HEK293 (cell line): ENCODE results near the gene LPIN3.
A peak's percentile ranks its signal among the peaks of the same experiment; 100 is the strongest.

Experiments used
- CTCF ChIA-PET: fragments of 350-600 bp; formaldehyde crosslinking; extraction: SDS; loops from one replicate; lab custom pipeline; 2021; ENCODE audit warnings: antibody characterized with exemption; lab: Yijun Ruan, JAX
- POLR2A ChIA-PET: fragments of 300-600 bp; formaldehyde crosslinking; extraction: SDS; loops from one replicate; lab custom pipeline; 2020; ENCODE audit warnings: antibody characterized with exemption, inconsistent platforms; lab: Yijun Ruan, JAX
- H3K27ac ChIP-seq: fragments of 200-500 bp; sonication (Bioruptor generic); 2 replicates; pipeline ENCODE4 v1.5.1; 2014; ENCODE audit warnings: low read depth, low read length, control low read depth, inconsistent platforms; ENCODE audit errors: extremely low read depth
- H3K36me3 ChIP-seq, 2 experiments: fragments of 200-500 bp in 1 of 2; sonication (Bioruptor generic) in 1 of 2; 1 replicate in 1 of 2; 2 replicates in 1 of 2; pipeline ENCODE4 v1.5.1; 2014 to 2017; ENCODE audit warnings: inconsistent platforms in 2 of 2, low read length in 2 of 2; ENCODE audit not compliant: control insufficient read depth in 2 of 2, insufficient read depth in 1 of 2
- H3K4me1 ChIP-seq: fragments of 200-500 bp; sonication (Bioruptor generic); 2 replicates; pipeline ENCODE4 v1.5.1; 2014; ENCODE audit warnings: mild to moderate bottlenecking, low read length, inconsistent platforms; ENCODE audit not compliant: control insufficient read depth, insufficient read depth
- H3K4me3 ChIP-seq: 2 replicates; pipeline ENCODE4 v1.5.1; 2011; ENCODE audit warnings: low read depth, mild to moderate bottlenecking, control low read depth, low read length, moderate library complexity
- H3K9me3 ChIP-seq: fragments of 200-500 bp; sonication (Bioruptor generic); 2 replicates; pipeline ENCODE4 v1.5.1; 2014; ENCODE audit warnings: low read depth, low read length, inconsistent platforms; ENCODE audit not compliant: control insufficient read depth, insufficient read depth
- BCL11B ChIP-seq: fragments of 450-650 bp; formaldehyde crosslinking; IDR thresholded peaks from 2 replicates; pipeline ENCODE4 v1.5.1; 2016; ENCODE audit warnings: low read depth, missing biosample characterization, missing genetic modification characterization
- HOXA7 ChIP-seq: sonication (generic); formaldehyde crosslinking; IDR thresholded peaks from 2 replicates; pipeline ENCODE4 v1.8.1; 2022; ENCODE audit warnings: missing genetic modification reagents, borderline replicate concordance
- HOXC10 ChIP-seq: sonication (generic); formaldehyde crosslinking; IDR thresholded peaks from 2 replicates; pipeline ENCODE4 v1.8.1; 2023; ENCODE audit warnings: mild to moderate bottlenecking, missing genetic modification reagents
- KLF16 ChIP-seq: fragments of 450-650 bp; formaldehyde crosslinking; IDR thresholded peaks from 2 replicates; pipeline ENCODE4 v1.5.1; 2017; ENCODE audit warnings: missing biosample characterization, missing genetic modification characterization
- RBAK ChIP-seq: fragments of 450-650 bp; formaldehyde crosslinking; IDR thresholded peaks from 2 replicates; pipeline ENCODE4 v1.5.1; 2016; ENCODE audit warnings: missing biosample characterization, missing genetic modification characterization
- SP2 ChIP-seq: fragments of 450-650 bp; formaldehyde crosslinking; IDR thresholded peaks from 2 replicates; pipeline ENCODE4 v1.5.1; 2016; ENCODE audit warnings: missing biosample characterization, missing genetic modification characterization
- SP7 ChIP-seq: fragments of 450-650 bp; formaldehyde crosslinking; IDR thresholded peaks from 2 replicates; pipeline ENCODE4 v1.5.1; 2016; ENCODE audit warnings: missing biosample characterization, missing genetic modification characterization
- ZBTB20 ChIP-seq: fragments of 450-650 bp; formaldehyde crosslinking; IDR thresholded peaks from 2 replicates; pipeline ENCODE4 v1.5.1; 2016; ENCODE audit warnings: missing biosample characterization, missing genetic modification characterization
- ZBTB21 ChIP-seq: fragments of 450-650 bp; formaldehyde crosslinking; IDR thresholded peaks from 2 replicates; pipeline ENCODE4 v1.5.1; 2017; ENCODE audit warnings: missing biosample characterization, missing genetic modification characterization
- ZNF112 ChIP-seq: fragments of 450-650 bp; formaldehyde crosslinking; IDR thresholded peaks from 2 replicates; pipeline ENCODE4 v1.5.0; 2017; ENCODE audit warnings: missing biosample characterization, missing genetic modification characterization
- ZNF133 ChIP-seq: fragments of 450-650 bp; formaldehyde crosslinking; IDR thresholded peaks from 2 replicates; pipeline ENCODE4 v1.5.1; 2016; ENCODE audit warnings: missing biosample characterization, missing genetic modification characterization
- ZNF175 ChIP-seq: fragments of 450-650 bp; formaldehyde crosslinking; IDR thresholded peaks from 2 replicates; pipeline ENCODE4 v1.5.1; 2016; ENCODE audit warnings: missing biosample characterization, missing genetic modification characterization
- ZNF324 ChIP-seq: fragments of 450-650 bp; formaldehyde crosslinking; IDR thresholded peaks from 2 replicates; pipeline ENCODE4 v1.5.1; 2016; ENCODE audit warnings: missing biosample characterization, missing genetic modification characterization
- ZNF555 ChIP-seq: fragments of 450-650 bp; formaldehyde crosslinking; conservative IDR thresholded peaks from 2 replicates; pipeline ENCODE4 v1.5.1; 2017; ENCODE audit warnings: missing biosample characterization, mild to moderate bottlenecking, missing genetic modification characterization, inconsistent platforms
- ZNF621 ChIP-seq: fragments of 450-650 bp; formaldehyde crosslinking; IDR thresholded peaks from 2 replicates; pipeline ENCODE4 v1.5.1; 2017; ENCODE audit warnings: missing biosample characterization, missing genetic modification characterization
- ZNF670 ChIP-seq: fragments of 450-650 bp; formaldehyde crosslinking; IDR thresholded peaks from 2 replicates; pipeline ENCODE4 v1.5.1; 2016; ENCODE audit warnings: missing biosample characterization, missing genetic modification characterization, low read depth
- ZNF707 ChIP-seq: fragments of 450-650 bp; formaldehyde crosslinking; IDR thresholded peaks from 2 replicates; pipeline ENCODE4 v1.5.1; 2016; ENCODE audit warnings: missing biosample characterization, missing genetic modification characterization
- ZNF830 ChIP-seq: fragments of 450-650 bp; IDR thresholded peaks from 2 replicates; pipeline ENCODE4 v1.5.0; 2018; ENCODE audit warnings: missing biosample characterization, missing genetic modification characterization, low read depth, mild to moderate bottlenecking, moderate library complexity
- ZNF837 ChIP-seq: fragments of 450-650 bp; formaldehyde crosslinking; IDR thresholded peaks from 2 replicates; pipeline ENCODE4 v1.5.1; 2016; ENCODE audit warnings: missing biosample characterization, missing genetic modification characterization
- TF ChIP-seq, protein P1 (sequence below): fragments of 450-650 bp; formaldehyde crosslinking; IDR thresholded peaks from 2 replicates; pipeline ENCODE4 v1.5.0; 2017; ENCODE audit warnings: missing biosample characterization, missing genetic modification characterization, borderline replicate concordance
- TF ChIP-seq, protein P2 (sequence below): fragments of 450-650 bp; IDR thresholded peaks from 2 replicates; pipeline ENCODE4 v1.5.1; 2018; ENCODE audit warnings: missing biosample characterization, missing genetic modification characterization
- TF ChIP-seq, protein P3 (sequence below): fragments of 450-650 bp; formaldehyde crosslinking; IDR thresholded peaks from 2 replicates; pipeline ENCODE4 v1.5.1; 2017; ENCODE audit warnings: missing biosample characterization, missing genetic modification characterization

Gene LPIN3

DNA sequence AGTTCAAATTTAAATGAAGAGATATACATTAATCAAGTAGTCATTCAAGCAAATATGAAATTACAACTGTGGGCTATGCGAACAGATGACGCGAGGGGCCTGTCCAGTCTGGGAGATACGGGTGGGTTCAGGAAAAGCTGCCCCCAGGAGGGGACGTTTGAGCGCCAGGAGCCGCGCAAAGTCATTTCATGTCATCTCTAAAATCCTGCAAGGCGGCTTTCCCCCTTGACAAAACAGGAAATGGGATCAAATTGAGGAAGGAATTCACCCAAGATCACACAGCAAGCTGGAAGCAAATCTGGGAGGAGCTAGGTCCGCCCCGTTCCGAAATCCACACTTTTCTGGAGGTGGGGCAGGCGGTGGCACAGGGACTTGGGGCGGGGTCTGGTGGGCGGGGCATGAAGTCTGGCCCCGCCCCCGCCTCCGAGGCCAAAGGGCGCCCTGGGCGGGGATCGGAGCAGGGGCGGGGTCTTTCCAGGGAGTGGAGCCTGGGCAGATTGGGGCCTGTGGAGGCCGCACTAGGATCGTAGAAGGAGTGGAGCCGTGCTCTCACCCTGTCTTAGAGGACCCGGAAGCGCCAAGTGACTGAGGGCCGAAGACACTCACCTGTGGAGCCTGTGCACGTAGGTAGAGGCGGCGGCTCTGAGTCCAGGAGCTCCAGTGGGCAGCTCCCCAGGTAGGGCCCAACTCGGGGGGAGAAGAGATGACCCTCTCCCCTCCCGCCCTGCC, at the start of gene LPIN3 (continued):
- peak; percentile 8; the same call in 1 of the 2 replicates for TF ChIP-seq SP7
- TF ChIP-seq, protein P1, sequence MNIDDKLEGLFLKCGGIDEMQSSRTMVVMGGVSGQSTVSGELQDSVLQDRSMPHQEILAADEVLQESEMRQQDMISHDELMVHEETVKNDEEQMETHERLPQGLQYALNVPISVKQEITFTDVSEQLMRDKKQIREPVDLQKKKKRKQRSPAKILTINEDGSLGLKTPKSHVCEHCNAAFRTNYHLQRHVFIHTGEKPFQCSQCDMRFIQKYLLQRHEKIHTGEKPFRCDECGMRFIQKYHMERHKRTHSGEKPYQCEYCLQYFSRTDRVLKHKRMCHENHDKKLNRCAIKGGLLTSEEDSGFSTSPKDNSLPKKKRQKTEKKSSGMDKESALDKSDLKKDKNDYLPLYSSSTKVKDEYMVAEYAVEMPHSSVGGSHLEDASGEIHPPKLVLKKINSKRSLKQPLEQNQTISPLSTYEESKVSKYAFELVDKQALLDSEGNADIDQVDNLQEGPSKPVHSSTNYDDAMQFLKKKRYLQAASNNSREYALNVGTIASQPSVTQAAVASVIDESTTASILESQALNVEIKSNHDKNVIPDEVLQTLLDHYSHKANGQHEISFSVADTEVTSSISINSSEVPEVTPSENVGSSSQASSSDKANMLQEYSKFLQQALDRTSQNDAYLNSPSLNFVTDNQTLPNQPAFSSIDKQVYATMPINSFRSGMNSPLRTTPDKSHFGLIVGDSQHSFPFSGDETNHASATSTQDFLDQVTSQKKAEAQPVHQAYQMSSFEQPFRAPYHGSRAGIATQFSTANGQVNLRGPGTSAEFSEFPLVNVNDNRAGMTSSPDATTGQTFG: no peak

DNA sequence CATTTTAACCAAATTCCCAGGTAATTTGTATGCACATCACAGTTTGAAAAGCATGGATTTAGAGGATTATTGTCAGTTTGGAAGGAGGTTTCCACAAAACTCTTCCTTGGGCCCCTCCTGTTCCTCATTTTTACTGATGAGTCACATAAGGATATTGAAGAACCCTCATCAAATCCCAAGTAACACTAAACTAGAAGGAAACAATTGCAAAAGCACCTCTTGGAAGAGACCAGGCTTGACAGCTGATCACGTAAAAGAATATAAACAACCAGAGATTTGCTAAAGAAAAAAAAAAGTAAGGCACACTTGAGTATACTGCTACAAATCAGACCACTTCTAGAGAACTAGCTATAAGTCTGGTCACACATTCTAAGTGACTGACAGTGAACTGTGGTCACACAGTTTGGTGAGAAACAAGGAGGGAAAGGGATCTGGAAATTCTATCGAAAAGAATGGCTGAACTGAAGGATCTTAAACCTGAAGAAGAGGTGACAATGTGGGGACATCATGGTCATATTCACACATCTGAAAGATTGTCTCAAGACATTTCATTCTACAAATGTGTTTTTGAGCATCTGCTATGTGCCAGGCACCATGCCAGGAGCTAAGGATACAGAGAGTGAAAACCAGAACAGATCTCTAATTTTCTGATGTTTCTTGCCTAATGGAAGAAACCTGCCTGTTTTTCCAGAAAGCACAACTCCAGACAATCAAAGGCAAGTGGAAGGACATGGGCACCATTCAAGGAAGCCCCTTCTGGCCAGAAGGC, 47.2 kb upstream of the LPIN3 start:
- CTCF ChIA-PET: no interaction called here
- Histone ChIP-seq H3K9me3 (no peaks in the 10 kb centered on the region), H3K4me1 (no peaks in the 10 kb centered on the region), H3K27ac (no peak overlapping the region), H3K4me3 (no peak overlapping the region), H3K36me3 (no peaks in the 10 kb centered on the region)
- TF ChIP-seq ZNF133 (no peak), ZNF112 (tag by site-specific recombination) (no peak), ZNF621 (tag by site-specific recombination) (no peak), ZBTB20 (no peak), ZNF324 (tag by site-specific recombination) (no peak), ZNF707 (no peak), SP2 (no peak), HOXC10 (no peak), ZNF670 (tag by site-specific recombination) (no peak), BCL11B (tag by site-specific recombination) (no peak), ZNF175 (tag by site-specific recombination) (no peak), KLF16 (tag by site-specific recombination) (no peak), ZNF830 (tag by site-specific recombination) (no peak), ZNF555 (tag by site-specific recombination) (no peak), RBAK (no peak), ZNF837 (tag by site-specific recombination) (no peak), ZBTB21 (no peak), HOXA7 (no peak)
- TF ChIP-seq, protein P2, sequence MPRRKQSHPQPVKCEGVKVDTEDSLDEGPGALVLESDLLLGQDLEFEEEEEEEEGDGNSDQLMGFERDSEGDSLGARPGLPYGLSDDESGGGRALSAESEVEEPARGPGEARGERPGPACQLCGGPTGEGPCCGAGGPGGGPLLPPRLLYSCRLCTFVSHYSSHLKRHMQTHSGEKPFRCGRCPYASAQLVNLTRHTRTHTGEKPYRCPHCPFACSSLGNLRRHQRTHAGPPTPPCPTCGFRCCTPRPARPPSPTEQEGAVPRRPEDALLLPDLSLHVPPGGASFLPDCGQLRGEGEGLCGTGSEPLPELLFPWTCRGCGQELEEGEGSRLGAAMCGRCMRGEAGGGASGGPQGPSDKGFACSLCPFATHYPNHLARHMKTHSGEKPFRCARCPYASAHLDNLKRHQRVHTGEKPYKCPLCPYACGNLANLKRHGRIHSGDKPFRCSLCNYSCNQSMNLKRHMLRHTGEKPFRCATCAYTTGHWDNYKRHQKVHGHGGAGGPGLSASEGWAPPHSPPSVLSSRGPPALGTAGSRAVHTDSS (tag by site-specific recombination): no peak
- TF ChIP-seq, protein P3, sequence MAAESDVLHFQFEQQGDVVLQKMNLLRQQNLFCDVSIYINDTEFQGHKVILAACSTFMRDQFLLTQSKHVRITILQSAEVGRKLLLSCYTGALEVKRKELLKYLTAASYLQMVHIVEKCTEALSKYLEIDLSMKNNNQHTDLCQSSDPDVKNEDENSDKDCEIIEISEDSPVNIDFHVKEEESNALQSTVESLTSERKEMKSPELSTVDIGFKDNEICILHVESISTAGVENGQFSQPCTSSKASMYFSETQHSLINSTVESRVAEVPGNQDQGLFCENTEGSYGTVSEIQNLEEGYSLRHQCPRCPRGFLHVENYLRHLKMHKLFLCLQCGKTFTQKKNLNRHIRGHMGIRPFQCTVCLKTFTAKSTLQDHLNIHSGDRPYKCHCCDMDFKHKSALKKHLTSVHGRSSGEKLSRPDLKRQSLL (tag by site-specific recombination): no peak
- POLR2A ChIA-PET: no interaction called here
